ENCODE measurements around the gene DNAJA3. TPM values are rescaled to one million over a fixed set of nuclear protein-coding genes. Genes with fewer than 3 reads are reported as not detected.

DNAJA3 gene
- total RNA-seq (2022; extraction: Qiagen RNA extraction): 54.1 to 71.4 TPM (median 68.1 TPM) in 5 replicates

GRCh38 chr16:4425378-4426020 is at the start of gene DNAJA3:
TSS of gene DNAJA3 (plus strand) at chr16:4425868. CDS start at chr16:4425882, 14 bp downstream.

GRCh38 chr16:4416200-4417032 is 9.3 kb upstream of the DNAJA3 start, which contains the start of gene CORO7:
TSS of gene CORO7 (minus strand) at chr16:4416596. CDS start at chr16:4416518, 78 bp downstream.

GRCh38 chr16:4474192-4474961 is 48.7 kb downstream of the DNAJA3 start, which contains the start of gene NMRAL1:
TSS of gene NMRAL1 (minus strand) at chr16:4474625. CDS start at chr16:4474132, 493 bp downstream.

GRCh38 chr16:4475880-4476788 is 50.5 kb downstream of the DNAJA3 start, which contains the start of gene HMOX2:
TSS of gene HMOX2 (plus strand) at chr16:4476398. CDS start at chr16:4505525, 29,127 bp downstream.

Other genes with a start within 250 kb of the DNAJA3 start
- 0.04 to 0.08 TPM (median 0.07 TPM) in 5 replicates for gene SRL, start 183.8 kb upstream of the DNAJA3 start, total RNA-seq (2022; extraction: Qiagen RNA extraction)
- gene TFAP4, start 152.8 kb upstream of the DNAJA3 start, total RNA-seq (2022; extraction: Qiagen RNA extraction): 12.0 to 21.1 TPM (median 18.7 TPM) in 5 replicates
- gene GLIS2, start 109.8 kb upstream of the DNAJA3 start, total RNA-seq (2022; extraction: Qiagen RNA extraction): 16.9 to 25.1 TPM (median 24.2 TPM) in 5 replicates
- 52.2 to 69.8 TPM (median 60.4 TPM) in 5 replicates for gene PAM16, start 74.5 kb upstream of the DNAJA3 start, total RNA-seq (2022; extraction: Qiagen RNA extraction)
- gene VASN, start 54.0 kb upstream of the DNAJA3 start, total RNA-seq (2022; extraction: Qiagen RNA extraction): 3.6 to 6.2 TPM (median 5.6 TPM) in 5 replicates
- 12.8 to 21.2 TPM (median 16.7 TPM) in 5 replicates for gene CORO7, start 9.3 kb upstream of the DNAJA3 start, total RNA-seq (2022; extraction: Qiagen RNA extraction)
- 42.7 to 48.5 TPM (median 45.8 TPM) in 5 replicates for gene NMRAL1, start 48.8 kb downstream of the DNAJA3 start, total RNA-seq (2022; extraction: Qiagen RNA extraction)
- gene HMOX2, start 50.5 kb downstream of the DNAJA3 start, total RNA-seq (2022; extraction: Qiagen RNA extraction): 63.5 to 74.6 TPM (median 71.9 TPM) in 5 replicates
- gene CDIP1, start 112.9 kb downstream of the DNAJA3 start, total RNA-seq (2022; extraction: Qiagen RNA extraction): 12.5 to 15.7 TPM (median 14.8 TPM) in 5 replicates
- gene C16orf96, start 130.5 kb downstream of the DNAJA3 start, total RNA-seq (2022; extraction: Qiagen RNA extraction): 0.04 to 0.06 TPM (median 0.06 TPM) in 5 replicates
- gene UBALD1, start 189.0 kb downstream of the DNAJA3 start, total RNA-seq (2022; extraction: Qiagen RNA extraction): 36.1 to 65.4 TPM (median 62.4 TPM) in 5 replicates
- 29.8 to 51.2 TPM (median 49.6 TPM) in 5 replicates for gene MGRN1, start 199.0 kb downstream of the DNAJA3 start, total RNA-seq (2022; extraction: Qiagen RNA extraction)